GM18517 (cell line): ENCODE measurements around the gene PLK3.

Source experiments
- ATAC-seq: cut with Tn5 transposase; IDR thresholded peaks from one replicate; pipeline ENCODE4 v1.9.1; 2021; ENCODE audit warnings: mild to moderate bottlenecking, moderate library complexity; ENCODE audit not compliant: unreplicated experiment

Gene PLK3

DNA sequence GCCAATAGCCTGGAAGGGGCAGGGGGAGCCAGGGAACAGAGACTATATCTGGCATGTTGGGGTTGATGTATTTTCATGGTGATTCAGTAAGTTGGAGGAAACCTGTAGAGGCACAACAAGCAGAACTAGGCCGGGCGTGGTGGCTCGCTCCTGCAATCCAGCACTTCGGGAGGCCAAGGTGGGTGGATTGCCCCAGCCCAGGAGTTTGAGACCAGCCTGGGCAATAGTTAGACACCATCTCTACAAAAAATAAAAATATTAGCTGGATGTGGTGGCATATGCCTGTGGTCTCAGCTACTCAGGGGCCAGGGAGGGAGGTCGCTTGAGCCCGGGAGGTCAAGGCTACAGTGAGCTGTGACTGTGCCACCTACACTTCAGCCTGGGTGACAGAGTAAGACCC, 53.0 kb downstream of the PLK3 start:
- ATAC-seq: no peak

DNA sequence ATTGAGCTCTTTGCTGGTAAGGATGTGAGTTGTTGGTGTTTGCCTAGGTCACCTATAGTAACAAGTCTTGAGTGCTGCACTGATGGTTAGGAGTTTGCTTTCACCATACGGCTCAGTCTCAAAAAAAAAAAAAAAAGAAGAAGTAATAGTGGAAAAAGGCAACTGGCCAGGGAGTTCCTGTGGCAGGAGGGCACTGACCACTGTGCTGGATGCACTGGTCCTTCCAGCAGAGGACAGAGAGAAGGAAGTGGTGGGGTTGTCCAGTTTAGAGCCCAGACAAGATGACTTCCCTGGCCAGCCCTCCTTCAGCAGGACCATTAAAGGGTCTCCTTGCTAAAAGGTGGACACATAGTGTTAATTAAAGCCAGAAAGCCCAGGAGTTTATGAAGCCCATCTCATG, 54.8 kb downstream of the PLK3 start:
- ATAC-seq: no peak
